Calu3 (cell line): ENCODE results near the gene SLC30A2. TPM values are rescaled to one million over a fixed set of nuclear protein-coding genes. Genes with fewer than 3 reads are reported as not detected.

Experiments
- BruUV-seq: library from RNA; stranded (reverse); fragments of 400-500 nt; replicated peaks from 2 replicates; lab custom pipeline; 2021; lab: Mats Ljungman, UMichigan
- CTCF ChIA-PET: fragments of 300-600 bp; sonication (Branson Sonifier 250); formaldehyde crosslinking; loops from one replicate; lab custom pipeline; 2022; ENCODE audit warnings: antibody characterized with exemption; lab: Charles Lee
- DNase-seq: peaks from one replicate; pipeline ENCODE4 v3.0.0; 2022
- H3K27ac Mint-ChIP-seq: one replicate; pipeline ENCODE4 v1.8.0; 2022; ENCODE audit warnings: mixed read lengths; ENCODE audit not compliant: unreplicated experiment
- H3K27me3 Mint-ChIP-seq: one replicate; pipeline ENCODE4 v1.8.0; 2022; ENCODE audit warnings: mixed read lengths; ENCODE audit not compliant: unreplicated experiment
- H3K36me3 Mint-ChIP-seq: one replicate; pipeline ENCODE4 v1.8.0; 2022; ENCODE audit warnings: mild to moderate bottlenecking, moderate library complexity, mixed read lengths; ENCODE audit not compliant: insufficient read depth, unreplicated experiment
- H3K4me1 Mint-ChIP-seq: one replicate; pipeline ENCODE4 v1.8.0; 2022; ENCODE audit warnings: mild to moderate bottlenecking, low read depth, mixed read lengths; ENCODE audit not compliant: unreplicated experiment
- H3K4me3 Mint-ChIP-seq: one replicate; pipeline ENCODE4 v1.8.0; 2022; ENCODE audit warnings: mild to moderate bottlenecking, low read depth, moderate library complexity, mixed read lengths; ENCODE audit not compliant: unreplicated experiment
- H3K9me3 Mint-ChIP-seq: one replicate; pipeline ENCODE4 v1.8.0; 2022; ENCODE audit warnings: low read depth, mixed read lengths; ENCODE audit not compliant: unreplicated experiment
- intact Hi-C: fragments of 100-400 bp; cut with micrococcal nuclease; formaldehyde crosslinking; loops from one replicate; pipeline ENCODE4 v1.10.0; 2022; ENCODE audit not compliant: unreplicated experiment
- total RNA-seq: library from RNA; stranded (reverse); gene quantifications from 2 replicates; pipeline ENCODE4 v1.2.3, GENCODE V29; 2022
- TF ChIP-seq, protein P1 (sequence below): fragments of 200-600 bp; IDR thresholded peaks from one replicate; pipeline ENCODE4 v1.8.0; 2022; ENCODE audit warnings: antibody characterized with exemption; ENCODE audit not compliant: unreplicated experiment

Gene SLC30A2
- total RNA-seq, 1 experiment from 2014 or later, result not detected

DNA sequence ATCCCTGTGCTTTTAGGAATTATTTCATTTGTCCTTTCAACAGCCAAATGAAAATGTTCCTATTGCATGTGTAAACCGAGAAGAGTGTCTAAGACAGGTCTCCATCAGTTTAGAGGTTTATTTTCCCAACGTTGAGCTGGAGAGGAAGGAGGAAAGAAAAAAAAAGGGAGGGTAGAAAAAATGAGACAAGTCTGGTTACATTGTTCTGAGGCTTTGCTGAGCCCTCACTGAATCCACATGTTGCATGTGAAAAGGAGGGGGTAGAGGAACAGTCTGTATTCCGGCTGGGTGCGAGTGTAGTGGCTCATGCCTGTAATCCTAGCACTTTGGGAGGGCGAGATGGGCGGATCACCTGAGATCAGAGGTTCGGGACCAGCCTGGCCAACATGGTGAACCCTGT, 46.5 kb upstream of the SLC30A2 start:
- Mint-ChIP-seq H3K27ac (no peak overlapping the region), H3K4me3 (no peak overlapping the region), H3K27me3 (peaks cover 21% of the 10 kb centered on the region), H3K4me1 (peaks cover 7% of the 10 kb centered on the region), H3K36me3 (no peaks in the 10 kb centered on the region), H3K9me3 (no peaks in the 10 kb centered on the region)
- intact Hi-C loops, result no loop called here
- no TSS peak for BruUV-seq
- no peak for DNase-seq
- TF ChIP-seq, protein P1, sequence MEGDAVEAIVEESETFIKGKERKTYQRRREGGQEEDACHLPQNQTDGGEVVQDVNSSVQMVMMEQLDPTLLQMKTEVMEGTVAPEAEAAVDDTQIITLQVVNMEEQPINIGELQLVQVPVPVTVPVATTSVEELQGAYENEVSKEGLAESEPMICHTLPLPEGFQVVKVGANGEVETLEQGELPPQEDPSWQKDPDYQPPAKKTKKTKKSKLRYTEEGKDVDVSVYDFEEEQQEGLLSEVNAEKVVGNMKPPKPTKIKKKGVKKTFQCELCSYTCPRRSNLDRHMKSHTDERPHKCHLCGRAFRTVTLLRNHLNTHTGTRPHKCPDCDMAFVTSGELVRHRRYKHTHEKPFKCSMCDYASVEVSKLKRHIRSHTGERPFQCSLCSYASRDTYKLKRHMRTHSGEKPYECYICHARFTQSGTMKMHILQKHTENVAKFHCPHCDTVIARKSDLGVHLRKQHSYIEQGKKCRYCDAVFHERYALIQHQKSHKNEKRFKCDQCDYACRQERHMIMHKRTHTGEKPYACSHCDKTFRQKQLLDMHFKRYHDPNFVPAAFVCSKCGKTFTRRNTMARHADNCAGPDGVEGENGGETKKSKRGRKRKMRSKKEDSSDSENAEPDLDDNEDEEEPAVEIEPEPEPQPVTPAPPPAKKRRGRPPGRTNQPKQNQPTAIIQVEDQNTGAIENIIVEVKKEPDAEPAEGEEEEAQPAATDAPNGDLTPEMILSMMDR, result no peak
- CTCF ChIA-PET, result no interaction called here

DNA sequence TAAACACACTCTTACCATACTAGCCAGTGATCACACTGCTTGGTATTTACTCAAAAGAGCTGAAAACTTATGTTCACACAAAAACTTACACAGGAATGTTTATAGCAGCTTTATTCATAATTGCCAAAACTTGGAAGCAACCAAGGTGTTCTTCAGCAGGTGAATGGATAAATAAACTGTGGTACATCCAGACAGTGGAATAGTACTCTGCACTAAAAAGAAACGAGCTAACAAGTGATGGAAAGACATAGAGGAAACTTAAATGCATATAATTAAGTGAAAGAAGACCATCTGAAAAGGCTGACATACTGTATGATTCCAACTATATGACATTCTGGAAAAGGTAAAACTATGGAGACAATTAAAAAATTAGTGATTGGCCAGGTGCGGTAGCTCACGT, 45.0 kb upstream of the SLC30A2 start:
- no peak overlapping the region for H3K4me3 Mint-ChIP-seq
- intact Hi-C loops, result no loop called here
- no peak overlapping the region for H3K27ac Mint-ChIP-seq
- BruUV-seq, result no TSS peak
- TF ChIP-seq, protein P1, result no peak
- peaks cover 7% of the 10 kb centered on the region for H3K4me1 Mint-ChIP-seq
- no peak for DNase-seq
- no peaks in the 10 kb centered on the region for H3K36me3 Mint-ChIP-seq
- H3K9me3 Mint-ChIP-seq, result no peaks in the 10 kb centered on the region
- H3K27me3 Mint-ChIP-seq, result peaks cover 21% of the 10 kb centered on the region
- CTCF ChIA-PET, result interaction anchor here (0.6 kb wide), 1 partner anchor 22 kb away, joined by 6 read pairs; no protein-coding TSS in a partner anchor

DNA sequence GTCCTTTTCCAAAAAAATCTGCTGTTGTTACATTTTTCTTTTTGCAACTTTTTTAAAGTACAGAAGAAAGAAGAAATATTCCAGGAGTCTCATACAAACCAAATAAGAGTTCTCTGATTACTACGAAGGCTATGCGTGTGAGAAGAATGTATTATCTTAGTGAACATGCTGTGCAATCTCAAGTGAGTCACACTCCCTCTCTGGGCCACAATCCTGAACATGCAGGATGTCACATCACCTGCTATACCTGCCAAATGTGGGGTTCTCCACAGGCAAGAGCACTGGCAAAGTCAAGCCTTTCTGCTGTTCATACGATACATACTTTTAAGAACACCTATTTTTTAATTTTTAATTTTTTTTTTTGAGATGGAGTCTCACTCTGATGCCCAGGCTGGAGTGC, 43.2 kb upstream of the SLC30A2 start:
- H3K4me3 Mint-ChIP-seq, result no peak overlapping the region
- no peaks in the 10 kb centered on the region for H3K9me3 Mint-ChIP-seq
- no TSS peak for BruUV-seq
- CTCF ChIA-PET, result no interaction called here
- H3K27ac Mint-ChIP-seq, result no peak overlapping the region
- H3K4me1 Mint-ChIP-seq, result peaks cover 12% of the 10 kb centered on the region
- no peaks in the 10 kb centered on the region for H3K36me3 Mint-ChIP-seq
- H3K27me3 Mint-ChIP-seq, result peaks cover 21% of the 10 kb centered on the region
- DNase-seq, result no peak
- TF ChIP-seq, protein P1, result no peak
- intact Hi-C loops, result no loop called here

DNA sequence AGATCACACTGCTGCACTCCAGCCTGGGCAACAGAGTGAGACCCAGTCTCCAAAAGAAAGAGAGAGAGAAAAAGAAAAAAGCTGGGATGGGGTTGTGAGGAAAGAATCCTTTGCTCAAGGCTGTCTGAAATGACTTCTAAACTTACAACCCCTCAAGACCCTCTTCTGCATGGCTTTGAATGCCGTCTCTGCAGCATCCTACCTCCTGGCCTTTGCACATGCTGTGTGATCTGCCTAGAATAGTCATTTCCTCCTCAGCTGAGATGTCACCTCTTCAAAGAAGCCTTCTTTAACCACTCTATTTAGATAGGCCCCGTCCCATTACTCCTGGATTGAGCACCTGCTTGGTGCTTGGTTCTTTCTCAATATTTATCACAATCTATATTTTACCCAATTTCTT, 38.9 kb upstream of the SLC30A2 start:
- intact Hi-C loops, result no loop called here
- BruUV-seq, result no TSS peak
- CTCF ChIA-PET, result no interaction called here
- TF ChIP-seq, protein P1, result no peak
- H3K4me1 Mint-ChIP-seq, result peaks cover 12% of the 10 kb centered on the region
- no peak overlapping the region for H3K4me3 Mint-ChIP-seq
- no peaks in the 10 kb centered on the region for H3K27me3 Mint-ChIP-seq
- no peak overlapping the region for H3K27ac Mint-ChIP-seq
- no peaks in the 10 kb centered on the region for H3K9me3 Mint-ChIP-seq
- H3K36me3 Mint-ChIP-seq, result no peaks in the 10 kb centered on the region
- DNase-seq, result no peak
